HG03520 (cell line): ENCODE results near the gene DCC.
"Not testable (repeated sequence)": the region's sequence is repeated elsewhere in the genome, so short reads cannot be mapped to it uniquely, and the experiment has no call there.

Experiments
- ATAC-seq: cut with Tn5 transposase; IDR thresholded peaks from one replicate; pipeline ENCODE4 v1.9.1; 2021; ENCODE audit warnings: mild to moderate bottlenecking, moderate library complexity; ENCODE audit not compliant: unreplicated experiment

DCC gene

DNA sequence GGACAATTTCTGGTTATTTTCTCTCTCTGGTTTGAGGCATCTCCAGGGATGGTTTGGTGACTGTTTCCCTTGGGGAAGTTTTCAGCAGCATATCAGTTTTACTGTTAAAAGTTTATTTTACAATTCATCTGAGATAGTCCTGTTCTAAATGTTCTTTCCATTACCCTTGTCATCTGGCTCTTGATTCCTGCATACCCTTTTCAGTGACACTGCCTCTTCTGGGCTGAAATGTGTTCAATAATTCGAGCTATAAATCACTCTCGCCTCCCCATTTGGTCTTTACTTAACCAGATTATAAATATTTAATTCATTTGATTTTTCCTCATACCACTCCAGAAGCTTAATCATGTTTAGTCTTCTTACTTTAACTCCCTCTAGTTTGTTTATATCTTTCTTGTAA lies 9.5 kb downstream of the DCC start:
- ATAC-seq, result no peak

GRCh38 chr18:52352920-52353319 lies 12.9 kb downstream of the DCC start:
- ATAC-seq, result no peak

- ATAC-seq, result no peak
Measured at GRCh38 chr18:52353589-52353988, 13.6 kb downstream of the DCC start.

GRCh38 chr18:52363861-52364260 lies 23.9 kb downstream of the DCC start:
- ATAC-seq, result no peak

DNA sequence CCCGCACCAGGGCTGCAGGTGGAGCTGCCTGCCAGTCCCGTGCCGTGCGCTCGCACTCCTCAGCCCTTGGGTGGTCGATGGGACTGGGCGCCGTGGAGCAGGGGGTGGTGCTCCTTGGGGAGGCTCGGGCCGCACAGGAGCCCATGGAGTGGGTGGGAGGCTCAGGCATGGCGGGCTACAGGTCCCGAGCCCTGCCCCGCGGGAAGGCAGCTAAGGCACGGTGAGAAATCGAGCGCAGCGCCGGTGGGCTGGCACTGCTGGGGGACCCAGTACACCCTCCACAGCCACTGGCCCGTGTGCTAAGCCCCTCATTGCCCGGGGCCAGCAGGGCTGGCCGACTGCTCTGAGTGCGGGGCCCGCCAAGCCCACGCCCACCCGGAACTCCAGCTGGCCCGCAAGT lies 26.9 kb downstream of the DCC start:
- not testable (repeated sequence) for ATAC-seq

- no peak for ATAC-seq
Measured at GRCh38 chr18:52367953-52368742, 28.2 kb downstream of the DCC start.

DNA sequence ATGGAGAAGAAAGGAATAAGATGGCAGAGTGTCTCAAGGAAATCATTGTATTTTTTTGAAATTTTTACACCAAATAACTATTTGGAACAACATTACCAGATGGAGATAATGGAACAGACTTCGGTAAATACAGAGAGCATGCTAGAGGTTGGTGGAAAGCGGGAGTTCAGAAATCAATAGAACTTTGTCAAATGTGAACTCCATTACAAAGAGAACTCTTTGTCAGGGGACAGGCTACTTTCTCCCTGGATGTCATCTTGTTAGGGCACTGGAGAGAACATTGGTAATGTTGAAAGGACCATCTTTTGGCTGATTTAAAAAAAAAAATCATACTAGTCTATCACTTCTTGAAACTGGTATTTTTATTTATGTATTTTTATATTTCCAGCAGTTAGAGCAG lies 30.8 kb downstream of the DCC start:
- no peak for ATAC-seq

DNA sequence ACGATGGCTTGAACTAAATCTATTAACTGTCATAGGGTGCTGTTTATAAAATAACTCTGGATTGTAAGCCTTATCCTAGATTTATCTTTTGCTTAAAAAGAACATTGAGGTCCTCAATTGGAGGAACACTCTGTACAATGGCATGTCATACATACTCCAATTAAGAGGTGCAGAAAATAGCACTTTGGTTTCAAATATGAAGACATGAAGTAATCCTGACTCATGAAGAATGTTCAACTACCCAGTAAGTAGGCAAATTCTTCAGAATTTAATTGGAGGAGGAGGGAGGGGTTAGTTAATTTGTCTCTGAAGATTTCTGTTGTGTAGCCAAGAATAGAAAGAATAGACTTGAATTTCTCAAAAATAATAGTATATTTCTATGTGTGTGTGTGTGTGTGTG lies 36.1 kb downstream of the DCC start:
- ATAC-seq, result no peak

- ATAC-seq, result no peak
Measured at GRCh38 chr18:52377094-52377493, 37.1 kb downstream of the DCC start.

- ATAC-seq, result no peak
Measured at GRCh38 chr18:52386306-52386705, 46.3 kb downstream of the DCC start.

DNA sequence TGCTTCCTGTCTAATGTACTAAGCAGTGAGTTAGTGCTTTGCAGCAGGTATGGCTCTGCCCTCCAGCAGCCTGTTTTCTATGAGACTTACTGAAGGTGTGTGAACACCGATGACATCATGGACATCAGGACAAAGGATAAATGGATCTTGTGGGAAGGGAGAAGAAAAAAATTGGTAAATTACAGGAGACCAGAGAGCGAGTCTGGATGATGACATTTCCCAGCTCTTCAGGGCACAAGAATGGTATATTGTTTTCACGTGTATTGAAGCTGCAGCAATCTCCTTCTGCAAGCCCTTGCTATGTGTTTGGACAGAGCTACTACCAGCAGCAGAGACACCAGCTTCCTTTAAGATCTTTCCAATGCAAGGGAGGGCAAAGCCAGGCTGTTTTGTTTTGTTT lies 47.2 kb downstream of the DCC start:
- no peak for ATAC-seq

DNA sequence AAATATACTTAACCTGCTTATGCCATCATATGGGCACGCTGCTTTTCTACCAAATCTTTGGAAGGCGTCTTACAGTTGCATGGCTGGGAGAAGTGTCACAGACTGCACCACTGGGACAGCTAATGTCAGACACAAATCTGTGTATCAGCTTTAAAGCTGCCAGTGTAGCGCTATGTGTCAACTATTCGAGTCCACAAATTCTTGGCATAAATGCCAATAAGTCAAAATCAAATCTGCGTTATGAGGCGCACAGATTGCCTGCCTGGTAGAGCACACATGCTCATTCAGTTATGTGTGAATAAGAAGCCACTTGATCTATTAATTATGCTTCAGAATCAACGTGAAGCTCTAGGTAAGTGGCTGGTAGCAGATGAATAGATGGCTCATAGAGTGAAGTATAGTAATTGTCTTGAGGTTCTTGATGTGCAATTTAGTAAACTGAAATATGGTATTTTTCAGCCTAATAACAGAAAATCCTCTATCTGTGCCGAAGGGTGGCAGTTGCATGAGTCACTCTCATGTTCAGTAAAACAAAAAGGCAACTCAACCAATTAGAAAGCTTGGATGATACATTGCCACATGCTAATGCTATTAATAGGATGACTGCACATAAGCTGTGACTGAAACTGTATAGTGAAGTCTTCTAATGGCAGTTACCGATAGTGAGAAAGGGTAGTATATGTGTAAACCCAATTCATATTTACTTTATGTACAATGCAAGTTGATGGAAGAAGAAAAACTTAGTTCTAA lies 52.0 kb downstream of the DCC start:
- peak; percentile 61 for ATAC-seq

- ATAC-seq, result no peak
Measured at GRCh38 chr18:52394602-52395001, 54.6 kb downstream of the DCC start.

DNA sequence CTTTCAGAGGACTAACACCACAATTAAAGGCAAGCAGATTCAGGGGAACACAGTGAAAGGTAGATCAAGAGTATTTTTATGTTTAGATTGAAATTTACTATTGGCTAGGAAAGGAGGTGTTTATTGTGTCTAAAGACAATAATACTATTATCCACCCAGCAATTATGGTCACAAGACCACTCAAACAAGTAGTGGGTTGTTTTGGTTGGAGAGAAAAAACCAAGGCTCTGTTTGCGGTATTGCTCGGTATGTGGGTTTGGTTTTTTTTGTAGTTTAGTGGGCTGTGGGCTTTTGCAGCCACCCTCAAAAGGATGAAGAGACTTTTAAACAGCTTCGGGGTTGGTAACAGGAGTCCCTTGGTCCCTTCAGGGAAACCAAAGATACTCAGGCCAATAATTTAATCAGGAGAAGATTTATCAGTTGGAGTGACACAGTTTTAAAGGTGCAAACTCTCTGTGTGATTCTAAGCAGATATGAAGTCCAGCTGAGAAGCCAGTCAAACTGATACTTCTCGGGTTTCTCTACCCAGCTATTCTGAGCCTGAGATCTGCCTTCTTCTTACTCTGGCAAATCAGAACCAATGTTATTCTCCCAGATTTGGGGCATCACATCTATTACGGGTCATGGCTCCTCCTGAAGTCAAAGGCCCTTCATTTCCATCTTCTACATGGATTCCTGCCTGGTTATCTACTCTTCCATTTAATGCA lies 55.3 kb downstream of the DCC start:
- no peak for ATAC-seq

DNA sequence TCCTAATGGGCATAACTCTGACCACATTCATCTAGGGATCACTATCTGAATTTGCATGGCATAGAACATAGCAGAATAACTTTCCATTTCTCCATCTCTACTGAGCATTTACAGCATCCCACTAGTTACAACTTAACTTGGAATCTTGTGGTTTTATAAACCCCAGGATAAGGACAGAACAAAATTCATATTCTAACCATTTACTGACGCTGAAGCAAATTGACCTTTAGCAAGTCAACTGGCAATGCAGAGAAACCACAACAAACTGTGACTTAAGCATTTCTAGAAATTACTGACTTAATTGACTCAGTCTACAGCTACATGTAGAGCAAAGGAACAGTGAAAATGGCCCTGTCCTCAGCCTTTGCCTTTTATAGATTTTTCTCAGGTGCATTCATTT lies 61.2 kb downstream of the DCC start:
- ATAC-seq, result no peak

DNA sequence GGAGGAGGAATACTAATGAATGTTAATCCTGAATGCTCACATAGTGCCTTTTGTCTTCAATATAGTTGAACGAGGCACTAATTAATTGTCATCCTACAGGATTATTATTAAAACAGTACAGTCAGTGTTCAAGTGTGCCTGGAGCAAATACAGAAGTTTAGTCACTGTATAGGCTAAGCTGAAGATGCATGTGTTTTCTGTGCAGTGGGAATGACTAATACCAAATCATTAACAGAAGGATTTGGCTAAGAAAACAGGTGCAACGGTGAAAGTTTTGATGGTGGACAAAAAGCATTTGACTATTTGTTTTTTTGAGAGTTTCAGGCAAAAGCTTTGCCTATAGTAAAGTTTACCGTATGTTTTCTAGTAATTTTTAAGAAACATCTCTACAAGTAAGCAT lies 62.8 kb downstream of the DCC start:
- ATAC-seq, result no peak

- no peak for ATAC-seq
Measured at GRCh38 chr18:52403291-52404021, 63.5 kb downstream of the DCC start.

- ATAC-seq, result no peak
Measured at GRCh38 chr18:52408800-52409302, 68.9 kb downstream of the DCC start.

GRCh38 chr18:52409727-52410126 lies 69.7 kb downstream of the DCC start:
- ATAC-seq, result peak; percentile 98

DNA sequence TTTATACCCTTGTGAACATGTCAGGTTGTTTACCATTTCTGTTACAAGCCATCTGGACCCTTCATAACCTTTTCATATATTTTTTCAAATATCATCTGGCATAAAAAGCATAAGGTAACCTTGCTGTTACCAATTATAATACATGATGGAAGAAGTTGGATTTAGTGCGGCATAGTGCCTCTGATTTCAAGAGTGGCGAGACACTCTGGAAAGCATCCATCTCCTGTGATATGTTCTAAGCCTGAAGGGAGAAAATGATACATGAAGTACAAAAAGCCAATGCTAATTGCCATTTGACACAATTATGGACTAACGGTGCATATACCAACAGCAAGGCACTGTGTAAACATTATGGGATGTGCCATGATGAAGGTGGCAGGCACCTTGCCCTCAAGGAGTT lies 75.1 kb downstream of the DCC start:
- no peak for ATAC-seq
